GM18520 (cell line): ENCODE measurements around the gene CADM2.
"Not testable (repeated sequence)": the region's sequence is repeated elsewhere in the genome, so short reads cannot be mapped to it uniquely, and the experiment has no call there.

Source experiments
- ATAC-seq: cut with Tn5 transposase; IDR thresholded peaks from one replicate; pipeline ENCODE4 v1.9.1; 2021; ENCODE audit not compliant: unreplicated experiment

Gene CADM2

DNA sequence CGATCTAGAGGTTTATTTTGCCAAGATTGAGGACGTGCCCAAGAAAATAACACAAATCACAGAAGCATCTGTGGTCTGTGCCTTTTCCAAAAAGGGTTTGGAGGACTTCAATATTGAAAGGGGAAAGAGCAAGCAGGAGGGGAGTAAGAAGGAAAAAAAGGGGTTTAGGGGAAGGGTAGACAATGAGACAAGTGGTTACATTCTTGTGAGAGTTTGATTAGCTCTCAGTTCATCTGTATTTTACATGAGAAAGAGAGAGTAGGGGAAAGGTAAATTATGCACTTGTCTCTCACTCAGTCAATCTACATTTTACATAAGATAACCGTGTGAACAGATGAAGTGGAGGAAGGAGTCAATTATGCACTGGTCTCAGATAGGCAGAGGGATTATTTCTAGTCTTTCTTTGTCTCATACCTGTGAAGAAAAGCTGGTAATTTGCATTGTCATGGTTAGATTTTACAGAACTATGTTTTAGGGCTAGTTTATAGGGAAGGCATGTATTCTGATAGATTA lies 931.3 kb downstream of the CADM2 start:
- ATAC-seq = no peak

DNA sequence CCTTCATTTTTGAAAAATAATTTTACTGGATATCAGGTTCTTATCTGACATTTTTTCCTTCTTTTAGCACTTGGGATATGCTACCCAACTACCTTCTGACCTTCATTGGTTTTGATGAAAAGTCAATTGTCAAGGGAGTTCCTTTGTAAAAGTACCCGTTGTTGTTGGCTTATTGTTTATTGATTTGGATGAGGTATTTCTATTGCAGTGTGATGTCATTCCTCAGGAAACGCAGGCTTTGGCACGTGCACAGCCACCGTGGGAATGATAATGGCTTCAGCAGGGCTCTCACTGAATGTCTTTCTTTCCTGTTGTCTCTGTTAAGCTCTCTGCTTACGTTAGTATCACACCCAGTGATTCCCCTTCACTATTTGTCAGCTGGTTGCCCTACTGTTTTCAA lies 944.6 kb downstream of the CADM2 start:
- ATAC-seq = no peak

DNA sequence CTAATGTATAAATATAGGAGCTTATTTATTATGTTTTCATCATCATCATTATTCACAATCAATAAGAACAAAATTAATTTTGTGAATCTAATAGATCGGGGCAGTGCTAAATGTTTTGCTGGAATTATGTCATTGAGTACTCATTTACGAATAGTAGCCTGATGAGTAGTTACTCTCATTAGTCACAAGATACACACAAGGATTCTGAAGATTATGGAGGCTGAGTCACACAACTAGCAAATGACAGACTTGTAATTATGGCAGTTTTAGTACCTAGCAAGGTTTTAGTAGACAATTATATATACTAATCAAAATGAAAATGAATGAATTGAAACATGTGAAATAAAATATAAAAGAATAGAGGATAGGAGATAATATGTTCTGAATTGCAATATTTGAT lies 954.2 kb downstream of the CADM2 start:
- ATAC-seq = no peak

DNA sequence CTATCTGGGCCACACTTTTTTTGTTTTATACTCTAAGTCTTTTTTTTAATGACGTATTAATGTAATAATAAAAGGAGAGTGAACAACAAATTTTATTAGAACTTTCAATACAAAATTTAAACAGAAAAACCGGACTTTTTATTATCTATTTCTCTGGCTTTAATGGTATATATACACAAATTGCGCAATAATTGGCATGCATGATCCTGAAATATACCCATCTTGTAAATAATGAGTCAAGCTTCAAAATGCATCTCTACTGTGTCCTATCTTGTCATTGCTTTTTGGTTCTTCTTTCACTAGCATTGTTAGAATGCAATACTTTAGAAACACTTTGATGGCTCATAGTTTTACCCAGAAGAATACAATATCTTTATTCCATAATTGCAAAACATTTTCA lies 963.6 kb downstream of the CADM2 start:
- no peak for ATAC-seq

DNA sequence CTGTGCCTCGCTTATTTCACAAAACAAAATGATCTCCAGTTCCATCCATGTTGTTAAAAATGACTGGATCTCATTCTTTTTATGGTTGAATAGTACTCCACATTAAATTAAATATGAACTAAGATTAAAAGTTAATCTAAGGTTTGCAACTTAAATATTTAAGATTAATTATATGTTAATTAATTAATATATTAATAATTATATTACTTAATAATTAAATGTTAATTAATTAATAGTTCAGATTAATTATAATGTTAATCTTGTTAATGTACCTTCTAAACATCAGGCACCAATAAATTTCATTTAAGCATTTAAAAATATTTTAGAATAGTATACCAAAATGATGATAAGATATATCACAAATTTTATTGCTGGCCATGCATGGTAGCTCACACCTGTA lies 971.9 kb downstream of the CADM2 start:
- no peak for ATAC-seq

DNA sequence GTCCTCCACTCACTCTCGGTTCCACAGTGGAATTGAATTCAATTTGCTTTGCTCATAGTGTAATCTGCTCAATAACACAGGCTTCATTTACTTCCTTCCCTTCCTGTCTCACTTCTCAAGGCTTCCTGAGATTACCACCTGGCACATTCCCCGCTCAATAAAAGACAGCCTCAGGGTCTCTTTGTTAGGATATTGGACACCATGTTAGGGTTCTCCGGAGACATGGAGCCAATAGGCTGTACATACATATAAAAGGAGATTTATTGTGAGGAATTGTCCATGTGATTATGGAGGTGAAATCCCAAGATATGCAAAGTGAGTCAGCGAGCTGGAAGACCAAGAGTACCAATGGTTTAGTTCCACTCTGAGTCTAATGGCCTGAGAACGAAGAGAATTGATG lies 974.5 kb downstream of the CADM2 start:
- ATAC-seq = no peak

DNA sequence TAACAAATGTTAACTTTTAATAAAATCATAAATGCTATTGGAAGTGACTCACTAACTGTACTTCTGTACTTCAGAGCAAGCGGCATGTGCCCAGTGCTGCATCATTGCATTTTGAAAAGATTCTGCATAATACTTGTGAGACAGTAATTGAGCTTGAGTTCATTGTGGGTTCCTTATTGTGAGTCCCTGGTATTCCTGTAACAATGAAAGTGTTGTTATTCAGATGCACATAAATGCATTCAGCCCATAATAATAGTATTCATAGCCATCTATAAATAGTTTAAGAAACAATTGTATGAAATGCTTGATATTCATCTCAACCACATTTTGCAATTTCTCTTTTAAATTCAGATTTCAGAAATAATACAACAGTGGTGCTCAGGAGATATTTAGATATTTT lies 976.4 kb downstream of the CADM2 start:
- ATAC-seq = no peak

DNA sequence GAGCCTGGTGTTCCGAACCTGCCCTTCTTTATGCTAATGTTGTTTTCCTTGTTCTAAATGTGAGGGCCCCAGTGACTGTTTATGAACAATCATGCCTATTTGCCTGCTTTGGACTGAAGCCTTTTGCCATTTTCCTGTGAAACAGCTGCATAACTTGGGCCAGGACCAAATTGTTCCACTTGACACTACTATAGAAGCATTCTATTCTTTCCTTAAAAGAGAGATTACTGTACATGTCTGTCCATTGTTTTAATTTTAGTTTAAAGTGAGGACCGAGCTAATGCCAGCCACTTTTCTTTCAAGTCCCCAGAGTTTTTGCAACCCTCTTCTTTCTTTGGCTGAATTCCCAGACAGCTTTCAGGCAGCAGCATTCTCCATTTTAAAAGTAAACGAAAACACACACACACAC lies 980.3 kb downstream of the CADM2 start:
- no peak for ATAC-seq

DNA sequence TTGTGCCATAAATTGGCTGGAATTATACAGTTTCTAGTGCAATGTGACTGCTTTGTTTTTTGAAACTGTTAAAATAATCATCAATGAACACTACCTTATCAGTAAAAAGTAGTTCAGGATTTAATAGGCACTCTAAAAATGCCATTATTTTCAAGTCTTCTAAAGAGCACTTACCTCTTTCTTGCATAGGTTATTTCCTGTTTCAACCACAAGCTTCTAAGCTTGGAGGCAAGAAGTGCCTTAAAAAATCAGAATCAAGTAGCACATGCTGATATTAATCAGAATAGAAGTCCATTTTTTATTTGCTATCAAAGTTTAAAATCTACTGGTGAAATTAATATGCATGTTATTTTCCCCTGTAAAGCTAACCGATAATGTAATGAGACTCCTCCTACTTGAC lies 991.6 kb downstream of the CADM2 start:
- ATAC-seq = no peak

DNA sequence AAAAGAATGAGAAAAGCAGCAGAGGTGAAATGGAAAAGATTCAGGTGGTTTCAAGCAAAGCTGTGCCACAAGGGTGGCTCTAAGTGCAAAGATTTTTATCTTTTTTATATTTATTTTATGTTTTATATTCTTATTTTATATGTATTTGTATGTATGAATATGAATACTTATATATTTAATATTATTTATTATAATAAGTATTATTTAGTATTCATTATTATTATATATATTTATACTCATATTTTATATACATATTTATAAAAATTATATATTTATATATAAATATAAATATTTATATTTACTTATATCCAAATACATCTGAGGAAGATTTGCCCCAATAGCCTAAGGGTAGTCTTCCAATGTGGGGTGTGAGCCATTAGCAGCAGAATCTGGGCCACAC lies 1002.0 kb downstream of the CADM2 start:
- no peak for ATAC-seq

DNA sequence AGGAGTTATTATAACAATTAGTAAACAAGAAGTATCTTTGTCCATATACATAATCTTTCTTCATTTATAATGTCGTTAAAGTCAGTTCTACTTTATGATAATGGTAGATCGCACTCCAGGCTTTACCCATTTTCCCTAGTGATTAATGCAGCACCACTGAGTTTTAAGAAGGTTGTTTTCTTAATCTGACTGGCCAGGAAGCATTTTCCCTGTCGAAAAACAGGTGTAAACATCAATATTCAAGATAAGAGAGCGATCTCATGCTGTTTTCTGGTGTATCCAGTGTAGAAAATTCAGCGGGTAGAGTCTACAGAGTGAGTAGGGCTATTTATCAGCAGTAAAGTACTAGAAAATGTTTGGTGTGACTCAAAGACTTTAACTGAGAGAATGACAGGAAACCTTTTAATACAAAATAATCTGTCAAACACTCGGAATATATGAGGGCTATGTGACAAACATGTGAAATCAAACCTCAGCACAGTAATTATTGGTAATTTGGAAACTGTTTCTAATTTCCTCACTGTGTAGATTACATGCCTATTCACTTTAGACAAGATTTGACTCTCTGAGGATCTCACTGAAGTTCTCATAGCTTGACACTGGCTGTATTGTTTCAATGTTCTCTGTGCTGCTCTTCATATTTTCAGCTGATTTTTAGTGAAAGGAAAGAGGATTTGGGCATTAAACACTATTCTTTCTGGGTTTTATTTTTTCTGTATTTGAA lies 1019.0 kb downstream of the CADM2 start:
- no peak for ATAC-seq

DNA sequence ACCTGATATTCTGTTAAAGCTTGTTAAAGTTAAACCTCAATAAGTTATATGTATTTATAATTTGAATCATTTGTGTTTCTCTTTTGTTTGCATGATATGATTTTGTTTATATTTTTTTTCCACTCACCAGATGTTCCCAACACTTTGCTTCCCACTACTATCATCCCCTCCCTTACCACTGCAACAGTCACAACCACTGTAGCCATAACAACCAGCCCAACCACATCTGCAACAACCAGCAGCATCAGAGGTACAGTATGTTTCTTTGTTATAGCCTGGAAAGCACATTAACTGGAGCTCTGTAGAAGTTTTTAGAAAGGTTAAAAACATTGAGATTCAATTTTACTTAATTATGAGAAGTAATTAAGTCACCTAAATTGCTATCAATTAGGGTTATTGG lies 1020.2 kb downstream of the CADM2 start:
- ATAC-seq = no peak

DNA sequence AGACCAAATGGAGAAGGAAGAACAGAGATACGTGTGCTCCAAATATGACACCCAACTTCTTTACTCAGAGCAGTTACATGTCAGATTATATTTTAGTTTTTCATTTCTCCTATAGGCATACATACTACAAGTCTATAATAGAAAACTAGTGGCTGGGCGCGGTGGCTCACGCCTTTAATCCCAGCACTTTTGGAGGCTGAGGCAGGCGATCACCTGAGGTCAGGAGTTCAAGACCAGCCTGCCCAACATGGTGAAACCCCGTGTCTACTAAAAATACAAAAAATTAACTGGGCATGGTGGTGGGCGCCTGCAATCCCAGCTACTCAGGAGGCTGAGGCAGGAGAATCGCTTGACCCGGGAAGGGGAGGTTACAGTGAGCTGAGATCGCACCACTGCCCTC lies 1030.8 kb downstream of the CADM2 start:
- ATAC-seq = not testable (repeated sequence)

DNA sequence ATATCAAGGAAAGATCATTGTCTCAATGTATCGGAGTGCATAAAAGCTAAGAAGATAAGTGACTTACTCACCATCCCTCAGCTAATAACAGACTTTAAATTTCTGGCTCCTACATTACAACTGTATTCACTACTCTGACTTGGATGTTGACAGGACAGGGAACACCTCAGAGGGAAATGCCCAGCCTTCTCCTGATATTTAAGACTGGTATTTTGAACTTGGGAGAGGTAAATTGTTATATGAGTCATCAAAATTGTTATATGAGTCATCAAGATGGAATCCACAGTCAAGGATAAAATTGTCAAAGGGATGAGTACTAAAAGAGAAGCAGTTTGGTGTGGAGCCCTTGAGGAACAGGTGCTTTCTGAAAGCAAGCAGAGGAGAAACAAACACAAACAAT lies 1070.8 kb downstream of the CADM2 start:
- ATAC-seq = no peak

DNA sequence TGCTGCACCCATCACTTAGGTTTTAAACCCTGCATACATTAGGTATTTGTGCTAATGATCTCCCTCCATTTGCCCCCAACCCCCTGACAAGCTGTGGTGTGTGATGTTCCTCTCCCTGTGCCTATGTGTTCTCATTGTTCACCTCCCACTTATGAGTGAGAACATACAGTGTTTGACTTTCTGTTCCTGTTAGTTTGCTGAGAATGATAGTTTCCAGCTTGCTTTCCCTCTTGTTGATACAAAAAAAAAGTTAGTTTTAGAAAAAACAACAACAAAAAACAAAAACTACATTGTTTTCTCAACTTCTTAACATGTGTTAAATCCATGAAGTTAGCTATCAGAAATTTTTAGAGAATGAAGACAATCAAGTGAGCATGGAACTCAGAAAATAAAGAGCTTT lies 1079.1 kb downstream of the CADM2 start:
- no peak for ATAC-seq

DNA sequence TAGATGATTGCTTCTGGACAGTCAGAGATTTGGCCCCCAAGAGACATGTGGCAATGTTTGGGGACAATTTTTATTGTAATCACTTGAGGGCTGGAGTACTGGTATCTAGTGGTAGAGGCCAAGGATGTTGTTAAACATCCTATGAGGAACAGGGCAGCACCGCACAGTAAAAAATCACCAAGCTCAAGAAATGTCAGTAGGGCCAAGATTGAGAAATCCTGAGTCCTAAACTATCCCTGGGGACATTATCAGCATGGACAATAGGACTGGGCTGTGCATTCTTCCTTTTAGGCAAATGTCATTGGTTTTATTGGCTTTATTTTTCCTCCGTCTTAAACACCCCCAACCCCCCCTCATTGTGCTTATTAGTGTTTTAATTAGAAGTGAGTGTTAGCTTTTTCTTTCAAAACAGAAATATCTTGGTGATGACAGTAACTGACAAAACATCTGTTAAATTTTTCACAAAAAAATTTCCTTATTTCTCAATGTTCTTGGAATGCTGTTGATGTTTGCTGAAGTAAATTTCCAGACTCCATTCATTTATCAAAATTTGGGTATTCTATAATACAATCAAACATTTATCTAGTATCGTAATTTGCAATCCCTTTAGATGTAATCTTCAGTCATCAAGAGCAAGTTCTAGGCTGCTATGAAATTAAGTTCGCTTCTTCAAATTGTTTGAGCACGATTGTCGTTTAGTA lies 1087.8 kb downstream of the CADM2 start:
- ATAC-seq = no peak

DNA sequence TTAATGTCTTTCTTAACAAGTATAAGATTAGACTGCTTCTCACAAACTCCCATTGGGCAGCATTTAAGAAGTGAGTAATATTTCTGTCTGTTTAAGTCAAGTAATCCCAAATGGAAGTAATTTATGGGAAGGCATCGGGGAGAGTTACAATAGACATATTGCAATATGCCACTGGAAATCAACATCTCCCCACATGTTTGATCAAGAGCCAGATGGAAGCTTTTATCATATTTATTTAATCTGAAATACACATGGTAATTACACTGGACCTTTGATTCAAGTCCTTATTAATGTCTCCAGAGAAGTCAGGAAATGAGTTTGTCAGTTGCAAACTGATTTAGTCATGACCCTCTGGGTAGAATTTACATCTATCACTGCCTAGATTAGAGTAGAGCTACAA lies 1088.4 kb downstream of the CADM2 start:
- no peak for ATAC-seq

DNA sequence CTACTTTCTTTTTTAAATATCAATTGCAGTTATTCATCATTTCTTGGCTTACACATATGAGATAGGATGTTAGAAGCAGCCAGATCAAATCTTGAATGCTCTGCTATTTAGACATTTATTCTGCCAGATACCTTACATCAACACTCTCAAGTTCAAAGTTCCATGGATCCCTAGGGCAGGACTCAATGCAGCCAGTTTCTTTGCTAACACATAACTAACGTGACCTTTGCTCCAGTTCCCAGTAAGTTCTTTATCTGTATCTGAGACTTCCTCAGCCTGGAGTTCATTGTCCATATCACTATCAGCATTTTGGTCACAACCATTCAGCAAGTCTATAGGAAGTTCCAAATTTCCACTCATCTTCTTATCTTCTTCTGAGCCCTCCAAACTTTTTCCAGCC lies 1092.3 kb downstream of the CADM2 start:
- ATAC-seq = no peak

DNA sequence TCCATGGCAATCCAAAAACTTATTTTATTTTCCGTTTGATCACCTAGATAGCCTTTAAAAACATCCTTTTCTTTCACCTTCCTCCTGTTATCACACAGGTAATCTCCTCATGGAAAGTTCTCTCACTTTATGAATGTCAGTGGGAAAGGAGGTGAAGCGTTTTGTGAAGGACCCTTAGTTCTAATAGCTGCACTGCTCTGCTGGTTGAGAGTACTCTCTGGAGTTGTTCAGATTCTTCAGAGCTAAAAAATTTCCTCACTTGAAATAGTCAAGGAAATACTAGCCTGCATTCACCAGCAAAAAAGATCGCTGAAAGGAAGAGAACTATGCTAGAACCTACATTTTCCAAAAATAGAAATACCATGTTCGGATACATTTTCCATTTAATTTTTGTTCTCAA lies 1097.2 kb downstream of the CADM2 start:
- no peak for ATAC-seq

DNA sequence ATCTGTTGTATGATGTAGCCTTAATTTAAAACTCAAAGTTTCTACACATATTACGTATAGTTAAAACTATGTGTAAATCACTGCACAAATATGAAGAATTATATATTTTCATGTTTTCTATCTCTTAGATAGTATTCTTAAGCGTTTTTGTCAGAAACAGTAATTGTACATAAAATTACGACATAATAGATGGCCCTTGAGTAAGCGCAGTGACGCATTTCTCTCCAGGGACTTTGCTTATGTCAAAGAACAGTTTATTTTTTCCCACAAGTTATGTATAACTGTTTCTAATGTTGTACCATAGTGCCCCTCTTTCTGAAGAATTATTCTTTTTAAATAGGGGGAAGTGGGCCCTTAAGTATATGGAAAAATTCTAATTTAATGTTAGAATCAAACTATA lies 1098.2 kb downstream of the CADM2 start:
- no peak for ATAC-seq

DNA sequence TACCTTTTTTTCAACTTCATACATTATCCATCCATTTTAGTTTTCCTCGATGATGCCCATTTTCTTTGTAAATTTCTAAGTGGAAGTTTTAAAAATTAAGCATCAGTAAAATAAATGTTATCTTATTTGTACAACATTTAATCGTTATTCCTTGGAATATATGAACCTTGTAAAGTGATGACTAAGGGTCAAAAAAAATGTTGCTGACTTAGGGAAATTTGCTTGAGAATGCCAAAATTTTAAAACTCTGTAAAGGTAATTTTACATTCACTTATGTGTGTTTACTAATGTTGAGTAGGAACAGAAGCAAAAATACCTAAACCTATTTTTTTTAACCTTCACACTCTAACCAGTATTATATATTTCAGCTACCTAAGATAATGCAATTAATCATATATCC lies 1115.0 kb downstream of the CADM2 start:
- no peak for ATAC-seq

DNA sequence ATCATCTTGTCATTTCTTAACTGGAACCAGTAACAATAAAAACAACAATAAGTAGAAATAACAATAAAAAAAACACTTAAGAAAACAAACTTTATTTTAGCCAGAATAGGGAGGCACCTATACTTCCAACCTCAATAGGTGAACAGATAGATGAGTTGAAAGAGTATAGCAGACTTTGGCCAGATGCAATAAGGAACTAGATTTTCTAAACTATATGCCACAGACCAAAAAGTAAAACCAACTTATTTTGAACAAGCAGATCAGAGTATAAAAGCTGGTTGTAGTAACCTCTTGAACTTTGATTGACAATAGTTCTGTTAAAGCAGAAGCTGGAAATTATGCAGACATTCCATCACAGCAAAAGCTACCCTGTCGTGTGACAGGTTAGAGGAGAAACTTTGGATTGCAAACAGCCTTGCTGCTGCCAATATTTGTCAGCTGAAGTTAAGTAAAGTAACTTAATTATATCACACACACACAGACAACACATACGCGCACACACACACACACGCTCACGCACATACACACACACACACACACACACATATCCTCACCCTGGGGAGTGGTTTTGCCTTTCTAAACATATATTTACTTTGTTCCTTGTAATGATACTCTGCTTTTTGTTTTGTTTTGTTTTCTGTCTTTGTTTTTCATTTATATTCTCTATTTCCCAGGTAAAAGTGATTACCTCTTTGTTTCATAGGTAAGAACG lies 1128.5 kb downstream of the CADM2 start:
- no peak for ATAC-seq
